ENCODE data around the gene ABLIM1.

DNA sequence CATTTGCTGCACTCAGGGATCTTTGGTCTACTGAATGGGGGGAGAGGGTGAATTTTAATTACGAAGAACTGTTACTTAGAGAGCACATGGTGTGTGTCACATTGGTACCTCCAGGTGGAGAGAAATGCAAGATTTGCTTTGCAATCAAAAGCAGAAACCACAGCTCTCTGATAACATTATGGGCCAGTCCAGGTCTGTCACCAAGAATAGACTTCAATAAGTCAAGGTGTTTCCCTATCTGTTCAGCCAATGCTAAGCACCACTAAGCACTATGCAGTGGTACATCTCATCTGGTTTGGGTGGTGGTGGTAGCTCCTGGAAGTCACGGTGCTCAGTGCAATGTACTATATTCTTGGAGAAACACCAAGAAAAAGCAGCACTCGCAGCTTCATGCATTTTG, 134.2 kb downstream of the ABLIM1 start:
- TF ChIP-seq, protein P1, sequence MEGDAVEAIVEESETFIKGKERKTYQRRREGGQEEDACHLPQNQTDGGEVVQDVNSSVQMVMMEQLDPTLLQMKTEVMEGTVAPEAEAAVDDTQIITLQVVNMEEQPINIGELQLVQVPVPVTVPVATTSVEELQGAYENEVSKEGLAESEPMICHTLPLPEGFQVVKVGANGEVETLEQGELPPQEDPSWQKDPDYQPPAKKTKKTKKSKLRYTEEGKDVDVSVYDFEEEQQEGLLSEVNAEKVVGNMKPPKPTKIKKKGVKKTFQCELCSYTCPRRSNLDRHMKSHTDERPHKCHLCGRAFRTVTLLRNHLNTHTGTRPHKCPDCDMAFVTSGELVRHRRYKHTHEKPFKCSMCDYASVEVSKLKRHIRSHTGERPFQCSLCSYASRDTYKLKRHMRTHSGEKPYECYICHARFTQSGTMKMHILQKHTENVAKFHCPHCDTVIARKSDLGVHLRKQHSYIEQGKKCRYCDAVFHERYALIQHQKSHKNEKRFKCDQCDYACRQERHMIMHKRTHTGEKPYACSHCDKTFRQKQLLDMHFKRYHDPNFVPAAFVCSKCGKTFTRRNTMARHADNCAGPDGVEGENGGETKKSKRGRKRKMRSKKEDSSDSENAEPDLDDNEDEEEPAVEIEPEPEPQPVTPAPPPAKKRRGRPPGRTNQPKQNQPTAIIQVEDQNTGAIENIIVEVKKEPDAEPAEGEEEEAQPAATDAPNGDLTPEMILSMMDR (IDR thresholded peaks at IDR 0.05): no peak
- TF ChIP-seq EP300 (IDR thresholded peaks at IDR 0.05): no peak
- no peak for TF ChIP-seq POLR2A (IDR thresholded peaks at IDR 0.05)
- no peak for TF ChIP-seq POLR2AphosphoS5 (IDR thresholded peaks at IDR 0.05)

Data from suprapubic skin (tissue), 4 donors.